Lower leg skin (tissue), 3 donors: ENCODE results near the gene MIPEP.

Experiments used
- CTCF ChIP-seq, 3 donors: fragments of 450-650 bp; IDR thresholded peaks; one replicate each; pipeline ENCODE4 v1.5.1; 2016; ENCODE audit warnings: antibody characterized with exemption in 3 of 3, mild to moderate bottlenecking in 3 of 3, moderate library complexity in 2 of 3
- POLR2A ChIP-seq, 2 donors: fragments of 450-650 bp; IDR thresholded peaks; one replicate each; pipeline ENCODE4 v1.6.1; 2016 to 2017; ENCODE audit warnings: antibody characterized with exemption in 2 of 2, mild to moderate bottlenecking in 1 of 2, moderate library complexity in 1 of 2

GRCh38 chr13:23772717-23773116 lies 116.5 kb downstream of the MIPEP start:
- TF ChIP-seq CTCF (IDR thresholded peaks at IDR 0.05): no peak
- TF ChIP-seq POLR2A (IDR thresholded peaks at IDR 0.05): no peak
